GM19240 (cell line): ENCODE results near the gene DERA.
"Not testable (repeated sequence)": the region's sequence is repeated elsewhere in the genome, so short reads cannot be mapped to it uniquely, and the experiment has no call there.

ENCODE experiments used
- DNase-seq: peaks from one replicate; pipeline ENCODE4 v3.0.0; 2011; ENCODE audit warnings: low spot score; ENCODE audit not compliant: insufficient read length

The DERA gene

GRCh38 chr12:15904378-15904920, 6.7 kb upstream of the DERA start:
- DNase-seq = no peak

- no peak for DNase-seq
These were observed 666 bp upstream of the DERA start for GRCh38 chr12:15910468-15910863.

- not testable (repeated sequence) for DNase-seq
These were observed 799 bp downstream of the DERA start for GRCh38 chr12:15911931-15912330.

GRCh38 chr12:15914131-15914530, 3.0 kb downstream of the DERA start:
- DNase-seq = not testable (repeated sequence)

- DNase-seq = no peak
These were observed 6.9 kb downstream of the DERA start for GRCh38 chr12:15918066-15918465.

GRCh38 chr12:15919418-15919817, 8.3 kb downstream of the DERA start:
- DNase-seq = no peak

- no peak for DNase-seq
These were observed 13.8 kb downstream of the DERA start for GRCh38 chr12:15924956-15925355.

- DNase-seq = no peak
These were observed 17.2 kb downstream of the DERA start for GRCh38 chr12:15928346-15928745.

- DNase-seq = no peak
These were observed 17.9 kb downstream of the DERA start for GRCh38 chr12:15928870-15929571.

GRCh38 chr12:15931590-15932053, 20.5 kb downstream of the DERA start:
- DNase-seq = no peak

GRCh38 chr12:15932327-15932726, 21.2 kb downstream of the DERA start:
- DNase-seq = no peak

GRCh38 chr12:15932971-15933370, 21.8 kb downstream of the DERA start:
- no peak for DNase-seq

- DNase-seq = no peak
These were observed 22.6 kb downstream of the DERA start for GRCh38 chr12:15933751-15934150.

GRCh38 chr12:15936751-15937150, 25.6 kb downstream of the DERA start:
- DNase-seq = no peak

- DNase-seq = no peak
These were observed 26.8 kb downstream of the DERA start for GRCh38 chr12:15937902-15938301.

- DNase-seq = no peak
These were observed 28.0 kb downstream of the DERA start for GRCh38 chr12:15939111-15939510.

GRCh38 chr12:15942475-15942874, 31.3 kb downstream of the DERA start:
- no peak for DNase-seq

GRCh38 chr12:15943519-15943918, 32.4 kb downstream of the DERA start:
- not testable (repeated sequence) for DNase-seq

- not testable (repeated sequence) for DNase-seq
These were observed 37.3 kb downstream of the DERA start for GRCh38 chr12:15948461-15948860.

- no peak for DNase-seq
These were observed 44.1 kb downstream of the DERA start for GRCh38 chr12:15955281-15955680.

GRCh38 chr12:15956010-15956409, 44.9 kb downstream of the DERA start:
- DNase-seq = no peak

GRCh38 chr12:15956413-15957185, 45.5 kb downstream of the DERA start:
- DNase-seq = no peak
